Measurements from ENCODE around the gene AUTS2. TPM values are rescaled to one million over a fixed set of nuclear protein-coding genes. Genes with fewer than 3 reads are reported as not detected.

AUTS2 gene
- total and polyA plus RNA-seq, 2 of the 8 experiments (the other 6 are each of a cell fraction or from before 2014, with no cell fraction given) = 25.9 to 101 TPM

- no peak for TF ChIP-seq CREB1 (IDR thresholded peaks at IDR 0.05)
- no peak for TF ChIP-seq FOSL1 (IDR thresholded peaks at IDR 0.05; ENCODE audit: insufficient read depth, low read depth, low read length)
- TF ChIP-seq POLR2AphosphoS5 (IDR thresholded peaks at IDR 0.05; ENCODE audit: low read depth, low read length) = no peak
Measured at GRCh38 chr7:70419526-70420380, 821.5 kb downstream of the AUTS2 start (continued).
